ENCODE measurements around the gene SURF2.
"Not testable (repeated sequence)": the region's sequence is repeated elsewhere in the genome, so short reads cannot be mapped to it uniquely, and the experiment has no call there.

SURF2 gene

DNA sequence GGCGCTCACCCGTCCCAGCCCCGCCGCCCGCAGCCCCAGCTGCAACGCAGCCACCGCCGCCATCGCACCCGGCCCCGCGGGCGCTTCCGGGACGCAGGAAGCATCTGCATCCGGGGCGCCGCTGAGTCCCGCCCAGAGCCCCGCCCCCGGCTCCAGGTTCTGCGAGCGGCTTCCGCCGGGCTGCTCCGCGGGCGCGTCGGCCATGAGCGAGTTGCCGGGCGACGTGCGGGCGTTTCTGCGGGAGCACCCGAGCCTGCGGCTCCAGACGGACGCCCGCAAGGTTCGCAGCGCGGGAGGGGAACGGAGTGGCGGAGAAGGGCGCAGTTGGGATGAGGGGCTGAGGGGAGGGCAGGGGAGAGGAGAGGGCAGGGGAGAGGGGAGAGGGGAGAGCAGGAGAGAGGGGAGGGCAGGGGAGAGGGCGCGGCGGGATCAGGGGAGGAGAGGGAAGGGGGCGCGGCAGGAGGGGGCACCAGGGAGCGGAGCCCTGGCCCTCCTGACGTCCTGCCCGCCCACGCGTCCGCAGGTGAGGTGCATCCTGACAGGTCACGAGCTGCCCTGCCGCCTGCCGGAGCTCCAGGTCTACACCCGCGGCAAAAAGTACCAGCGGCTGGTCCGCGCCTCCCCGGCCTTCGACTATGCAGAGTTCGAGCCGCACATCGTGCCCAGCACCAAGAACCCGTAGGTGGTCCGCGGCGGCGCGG is at the start of gene SURF2, which contains the start of gene SURF1:
Gene SURF2 (plus strand): TSS at position 160 of the 701 bp plus-strand sequence. CDS start 43 bp downstream, at position 203.
Gene SURF1 (minus strand): TSS at position 97 of the 701 bp plus-strand sequence. CDS start 34 bp downstream, at position 63.
- peak; percentile 62 for DNase-seq

DNA sequence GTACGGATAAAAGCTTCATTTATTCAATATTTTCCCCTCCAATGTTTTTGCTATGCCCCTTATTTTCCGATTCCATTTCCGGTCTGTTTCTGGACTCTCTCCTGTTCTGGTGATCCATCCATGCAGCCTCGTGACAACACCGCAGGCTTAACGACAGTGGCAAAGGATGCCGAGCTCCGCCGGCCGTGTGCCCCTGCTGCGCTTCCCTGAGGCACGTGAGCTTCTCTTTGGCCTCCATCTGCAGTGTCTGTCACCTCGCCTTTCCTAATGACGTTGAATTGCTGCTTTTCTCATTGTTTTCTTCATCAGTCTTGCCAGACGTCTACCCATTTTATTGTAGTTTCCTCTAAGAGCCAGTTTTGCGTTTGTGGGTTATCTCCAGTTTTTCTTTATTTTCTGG is 49.0 kb upstream of the SURF2 start:
- no peak for DNase-seq

DNA sequence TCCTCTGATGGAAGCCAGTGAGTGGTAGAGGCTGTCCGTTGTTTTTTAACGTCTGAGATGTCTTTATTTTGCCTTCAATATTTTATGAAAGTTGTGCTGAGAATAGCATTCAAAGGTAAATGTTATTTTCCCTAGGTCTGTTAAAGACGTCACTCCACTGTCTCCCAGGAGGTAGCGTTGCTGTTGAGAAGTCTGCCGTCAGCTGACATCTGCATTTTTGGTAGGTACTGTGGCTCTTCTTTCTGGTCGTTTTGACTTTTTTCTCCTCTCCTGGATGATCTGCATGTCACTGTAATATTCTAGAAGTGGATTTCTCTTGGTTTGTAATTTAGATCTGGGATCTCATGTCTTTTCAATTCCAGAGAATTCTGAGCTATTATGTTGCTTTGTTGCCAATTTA is 46.7 kb upstream of the SURF2 start:
- DNase-seq, result no peak

DNA sequence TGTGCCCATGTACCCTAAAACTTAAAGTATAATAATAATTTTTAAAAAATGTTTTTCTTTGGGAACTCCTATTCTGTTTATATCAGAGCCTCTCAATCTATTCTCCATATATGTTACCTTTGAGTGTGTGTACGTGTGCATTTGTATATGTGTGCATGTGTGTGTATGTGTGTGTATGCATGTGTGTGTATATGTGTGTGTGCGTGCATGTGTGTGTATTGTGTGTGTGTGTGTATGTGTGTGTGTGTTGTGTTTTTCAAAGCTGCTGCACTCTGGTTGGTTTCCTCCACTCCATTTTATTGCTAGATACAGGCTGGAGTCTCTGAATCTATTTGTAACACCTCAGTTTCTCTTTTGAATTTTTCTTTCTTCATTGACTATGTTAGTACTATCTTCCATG is 40.4 kb upstream of the SURF2 start:
- no peak for DNase-seq

DNA sequence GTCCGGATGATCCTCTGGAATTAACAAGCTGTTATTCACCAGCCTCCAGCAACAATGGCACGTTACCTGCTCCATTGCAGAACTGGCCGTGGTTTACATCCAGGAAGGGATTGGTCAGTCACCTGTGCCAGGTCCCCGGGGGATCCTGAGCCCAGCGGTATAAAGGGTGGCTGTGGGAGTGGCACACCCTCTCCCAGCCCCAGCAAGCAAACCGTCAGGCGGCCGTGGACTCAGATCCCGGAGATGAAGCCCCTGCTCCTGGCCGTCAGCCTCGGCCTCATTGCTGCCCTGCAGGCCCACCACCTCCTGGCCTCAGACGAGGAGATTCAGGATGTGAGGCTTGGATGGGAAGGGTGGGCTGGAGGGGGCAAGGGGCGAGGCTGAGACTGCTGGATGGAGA is 38.8 kb upstream of the SURF2 start:
- not testable (repeated sequence) for DNase-seq

DNA sequence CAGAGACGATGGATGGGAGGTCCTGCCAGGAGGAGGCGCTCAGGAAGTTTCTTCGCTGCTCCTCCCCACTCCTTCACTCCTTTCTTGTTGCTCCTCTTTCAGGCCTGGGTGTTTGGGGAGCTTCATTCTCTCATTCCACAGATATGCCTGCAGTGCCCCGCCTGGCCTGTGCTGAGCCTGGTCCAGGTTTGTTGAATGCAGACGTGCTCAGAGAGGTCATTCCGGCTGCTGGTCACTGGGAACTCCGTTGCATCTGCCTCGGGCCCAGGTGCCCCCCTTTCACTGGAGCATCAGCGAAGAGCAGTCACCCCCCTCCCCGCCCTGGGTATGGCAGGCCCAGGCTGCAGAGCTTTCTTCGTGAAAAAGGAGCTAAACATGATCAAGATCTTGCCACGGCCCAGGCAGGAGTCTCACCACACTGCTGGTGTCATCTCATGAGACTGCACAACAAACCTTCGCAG is 35.9 kb upstream of the SURF2 start:
- DNase-seq, result no peak

DNA sequence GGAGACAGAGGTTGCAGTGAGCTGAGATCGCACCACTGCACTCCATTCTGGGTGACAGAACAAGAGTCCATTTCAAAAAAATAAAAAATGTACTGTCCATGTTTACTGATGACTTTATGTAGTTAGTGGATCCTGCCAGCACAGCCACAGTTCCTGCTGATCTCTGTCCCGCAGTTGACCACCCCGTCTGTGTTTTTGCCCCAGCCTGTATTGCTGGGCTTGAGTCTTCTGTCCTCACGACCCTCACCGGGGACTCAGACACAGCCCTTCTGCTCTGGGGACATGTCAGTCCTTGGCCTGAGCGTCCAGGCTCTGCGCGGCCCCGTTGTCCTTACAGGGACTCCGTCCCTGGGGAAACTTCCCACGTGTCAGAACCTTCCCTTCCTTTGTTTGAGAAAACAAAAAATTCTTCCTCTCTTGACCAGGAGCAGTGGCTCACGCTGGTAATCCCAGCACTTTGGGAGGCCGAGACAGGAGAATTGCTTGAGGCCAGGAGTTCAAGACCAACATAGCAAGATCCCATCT is 34.9 kb upstream of the SURF2 start:
- no peak for DNase-seq

DNA sequence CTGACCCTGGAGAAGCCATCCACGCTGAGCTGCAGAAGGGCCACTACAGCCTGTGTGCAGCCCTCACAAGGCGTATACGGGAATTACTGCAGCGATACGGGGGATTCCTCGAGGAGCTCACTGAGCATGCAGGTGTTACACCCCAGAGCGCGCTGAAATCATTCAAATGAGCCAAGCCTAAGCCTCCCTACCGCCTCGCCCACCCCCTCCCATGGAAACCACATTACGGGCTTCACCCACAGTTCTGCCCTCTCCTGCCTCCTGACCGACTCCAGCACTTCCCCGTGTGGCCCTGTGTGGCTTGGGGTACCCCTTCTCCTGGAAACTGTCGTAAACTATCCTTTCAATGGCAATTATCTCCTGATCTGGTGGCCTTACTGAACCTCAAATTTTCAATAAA is 33.6 kb upstream of the SURF2 start:
- DNase-seq, result no peak

DNA sequence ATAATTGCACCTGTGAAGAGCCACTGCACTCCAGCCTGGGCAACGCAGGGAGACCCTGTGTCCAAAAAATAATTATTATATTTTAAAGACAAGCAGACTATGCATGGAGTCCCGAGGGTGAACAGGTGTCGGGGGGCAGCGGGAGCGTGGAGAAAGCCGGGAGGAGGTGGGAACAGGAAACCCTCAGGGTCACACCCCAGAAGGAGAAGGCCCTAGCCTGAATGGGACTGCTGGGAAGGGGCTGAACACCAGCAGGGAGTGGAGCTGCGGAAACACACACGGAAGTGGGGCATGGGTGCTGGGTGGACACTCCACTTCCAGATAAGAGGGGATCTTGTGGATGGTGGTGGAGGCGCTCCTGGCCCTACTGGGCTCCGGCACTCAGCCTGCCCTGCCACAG is 33.1 kb upstream of the SURF2 start:
- no peak for DNase-seq

DNA sequence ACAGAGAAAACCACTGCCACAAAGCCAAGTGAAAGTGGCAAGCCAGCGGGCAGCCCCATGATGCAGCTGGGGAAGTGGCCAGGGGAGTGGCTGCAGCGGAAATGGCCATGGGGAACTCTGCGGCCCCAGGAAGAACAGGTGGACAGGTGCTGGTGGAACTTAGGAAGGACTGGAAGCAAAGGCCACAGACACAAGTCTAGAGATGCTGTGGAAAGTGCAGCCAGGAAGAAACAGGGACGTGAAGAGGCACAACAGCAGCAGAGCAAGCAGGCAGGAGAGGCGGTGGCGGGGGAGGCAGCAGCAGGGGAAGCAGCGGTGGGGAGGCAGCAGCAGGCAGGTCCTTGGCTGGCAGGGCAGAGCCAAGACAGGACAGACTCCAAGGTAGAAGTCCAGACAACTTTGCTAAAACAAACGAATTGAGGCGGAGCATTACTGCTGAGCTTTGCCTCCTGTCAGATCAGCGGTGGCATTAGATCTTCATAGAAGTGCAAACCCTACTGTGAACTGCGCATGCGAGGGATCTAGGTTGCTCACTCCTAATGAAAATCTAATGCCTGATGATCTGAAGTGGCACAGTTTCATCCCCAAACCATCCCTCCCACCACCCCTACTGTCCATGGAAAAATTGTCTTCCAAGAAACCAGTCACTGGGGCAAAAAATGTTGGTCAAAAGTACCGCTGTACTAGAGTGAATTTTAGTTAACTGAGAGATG is 32.2 kb upstream of the SURF2 start:
- no peak for DNase-seq

DNA sequence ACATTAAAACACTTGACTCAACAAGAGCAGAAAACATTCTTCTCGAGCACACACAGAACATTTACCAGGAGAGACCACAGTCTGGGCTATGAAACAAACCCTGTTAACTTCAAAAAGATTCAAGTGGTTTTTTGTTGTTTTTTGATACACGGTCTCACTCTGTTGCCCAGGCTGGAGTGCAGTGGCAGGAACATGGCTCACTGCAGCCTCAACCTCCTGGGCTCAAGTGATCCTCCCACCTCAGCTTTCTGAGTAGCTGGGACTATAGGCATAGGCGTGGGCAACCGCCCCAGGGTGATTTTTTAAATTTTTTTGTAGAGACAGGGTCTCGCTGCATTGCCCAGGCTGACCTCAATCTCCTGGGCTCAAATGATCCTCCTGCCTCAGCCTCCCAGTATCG is 29.3 kb upstream of the SURF2 start:
- DNase-seq, result not testable (repeated sequence)

DNA sequence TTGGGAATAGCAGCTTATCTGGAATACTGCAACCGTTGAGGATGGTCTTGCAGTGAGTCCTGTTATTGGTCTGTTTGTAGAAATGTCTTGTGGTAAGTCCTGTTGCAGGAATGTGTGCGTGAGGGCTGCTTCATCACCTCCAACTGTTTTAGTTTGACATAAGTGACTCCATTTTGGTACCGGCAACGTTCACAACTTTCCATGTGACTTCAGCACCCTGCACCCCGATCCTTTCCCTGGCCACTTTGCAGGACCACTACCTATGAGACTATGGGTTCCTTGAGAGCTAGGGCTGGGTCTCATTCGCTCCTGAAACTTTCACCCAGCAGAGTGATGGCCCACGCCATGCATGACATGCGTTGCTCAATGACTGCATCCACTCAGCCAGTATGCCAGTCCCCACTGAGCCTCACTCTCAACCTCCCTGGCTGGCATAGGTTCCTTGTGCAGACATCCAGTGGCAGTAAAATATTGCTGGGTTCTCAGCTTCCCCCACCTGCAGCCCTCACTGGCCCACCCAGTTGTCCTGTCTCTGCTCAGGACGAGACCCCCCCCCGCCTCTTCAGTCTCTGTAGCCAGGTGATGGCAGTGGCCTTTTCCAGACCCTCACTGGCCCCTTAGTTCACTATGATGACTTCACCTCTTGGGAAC is 28.4 kb upstream of the SURF2 start:
- no peak for DNase-seq

DNA sequence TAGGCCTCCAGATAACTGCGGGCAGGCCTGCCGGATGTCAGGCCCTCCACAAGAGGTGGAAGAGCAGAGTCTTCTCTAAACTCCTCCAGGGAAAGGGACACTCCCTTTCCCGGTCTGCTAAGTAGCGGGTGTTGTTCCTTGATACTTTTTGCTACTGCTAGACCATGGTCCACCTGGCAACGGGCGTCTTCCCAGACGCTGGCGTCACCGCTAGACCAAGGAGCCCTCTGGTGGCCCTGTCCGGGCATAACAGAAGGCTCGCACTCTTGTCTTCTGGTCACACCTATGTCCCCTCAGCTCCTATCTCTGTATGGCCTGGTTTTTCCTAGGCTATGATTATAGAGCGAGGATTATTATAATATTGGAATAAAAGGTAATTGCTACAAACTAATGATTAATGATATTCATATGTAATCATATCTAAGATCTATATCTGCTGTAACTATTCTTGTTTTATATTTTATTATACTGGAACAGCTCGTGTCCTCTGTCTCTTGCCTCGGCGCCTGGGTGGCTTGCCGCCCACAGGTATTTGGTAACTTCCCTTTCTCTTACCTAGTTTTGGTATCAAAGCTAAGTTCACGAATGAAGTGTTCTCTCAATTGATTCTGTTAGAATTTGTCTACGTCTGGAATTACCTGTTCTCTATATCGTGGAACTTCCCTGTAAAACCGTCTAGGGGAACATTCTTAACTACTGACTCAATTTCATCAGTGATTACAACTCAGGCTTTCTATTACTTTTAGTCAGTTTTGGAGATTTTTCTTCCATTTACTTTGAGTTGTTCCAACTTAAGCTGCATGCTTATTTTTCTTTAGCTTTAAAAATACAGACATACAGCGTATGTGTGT is 26.8 kb upstream of the SURF2 start:
- not testable (repeated sequence) for DNase-seq

DNA sequence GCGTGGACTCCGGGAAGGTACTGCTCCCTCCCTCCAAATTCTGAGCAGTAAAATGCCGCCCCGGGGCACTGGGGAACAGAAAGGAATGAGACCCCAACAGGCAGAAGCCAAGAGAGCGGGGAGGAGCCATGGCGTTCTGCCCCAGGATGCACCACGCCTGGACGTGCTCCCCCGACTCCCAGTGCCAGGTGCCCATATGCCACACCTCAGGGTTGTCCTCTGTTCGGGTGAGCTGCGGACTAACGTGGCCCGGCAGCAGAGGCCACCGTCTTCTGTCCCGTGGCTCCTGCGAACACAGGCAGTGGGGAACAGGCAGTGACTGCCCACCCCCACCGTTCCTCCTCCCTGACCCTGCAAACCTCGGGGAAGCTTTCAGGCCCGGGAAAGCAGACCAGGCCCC is 25.1 kb upstream of the SURF2 start:
- no peak for DNase-seq

DNA sequence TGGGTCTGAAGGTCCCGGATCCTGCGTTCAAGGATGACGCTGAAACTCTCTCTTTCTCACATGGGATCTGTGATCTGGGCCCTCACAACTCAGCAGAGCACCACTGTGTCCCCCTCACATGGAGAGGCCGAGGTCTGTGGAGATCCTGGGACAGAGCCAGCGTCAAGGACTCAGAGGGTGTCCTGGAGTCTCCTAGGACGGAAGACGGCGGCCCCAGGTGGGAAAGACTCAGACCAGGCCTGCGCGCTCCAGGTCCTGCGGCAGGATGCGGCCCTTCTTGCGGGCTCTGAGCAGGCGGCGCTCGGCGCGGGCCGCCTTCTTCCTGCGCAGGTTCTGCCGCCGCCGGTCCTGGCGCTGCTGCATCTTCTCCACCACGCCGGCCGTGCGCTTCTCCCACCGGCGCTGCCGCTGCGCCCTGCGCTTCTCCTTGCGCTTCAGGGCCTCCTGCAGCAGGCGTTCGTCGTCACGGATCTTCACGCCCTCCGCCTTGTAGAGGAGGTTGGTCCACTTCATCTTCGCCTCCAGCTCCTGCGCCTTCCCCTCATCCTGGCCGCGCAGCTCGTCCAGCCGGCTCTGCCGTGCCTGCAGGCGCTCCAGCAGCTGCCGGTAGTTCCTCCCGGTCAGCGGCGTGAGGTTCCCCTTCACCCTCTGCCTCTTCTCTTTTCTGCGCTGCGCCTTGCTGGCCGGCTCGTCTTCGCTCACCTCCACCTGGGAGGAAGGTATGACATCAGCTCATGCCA is 24.5 kb upstream of the SURF2 start:
- DNase-seq, result no peak

DNA sequence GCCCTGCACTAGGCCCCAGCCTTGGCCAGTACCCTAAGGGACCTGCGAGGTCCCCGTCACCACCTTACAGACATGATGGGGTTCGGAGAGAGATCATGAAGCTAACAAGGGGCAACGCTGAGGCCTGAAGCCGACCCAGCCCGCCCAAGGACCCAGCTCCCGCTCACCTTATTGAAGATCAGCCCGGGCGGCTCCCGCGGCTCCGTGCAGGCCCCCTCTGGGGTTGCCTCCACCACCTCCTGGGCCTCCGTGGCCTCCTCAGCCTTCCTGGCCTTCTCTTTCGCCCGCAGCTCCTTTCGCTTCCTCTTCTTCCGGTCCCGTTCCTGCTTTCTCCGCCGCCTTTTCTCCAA is 24.0 kb upstream of the SURF2 start:
- no peak for DNase-seq

DNA sequence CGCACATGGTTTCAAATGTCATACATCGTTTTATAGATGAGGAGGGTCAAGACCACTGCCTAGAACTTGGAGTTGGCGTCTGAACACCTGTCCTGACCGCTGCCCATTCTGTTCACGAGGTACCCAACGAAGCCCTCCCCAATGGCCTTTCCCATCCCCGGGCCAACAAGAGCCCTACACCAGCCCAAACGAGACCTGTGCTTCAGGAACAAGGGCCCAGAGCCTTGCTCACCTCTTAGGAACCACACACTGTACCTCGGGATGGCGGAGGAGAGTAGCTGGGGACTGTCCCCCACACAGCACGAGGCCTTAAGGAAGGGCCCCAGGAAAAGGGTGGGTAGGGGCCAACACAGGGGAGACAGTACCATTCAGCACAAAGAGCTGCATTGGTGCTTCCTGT is 23.3 kb upstream of the SURF2 start:
- DNase-seq, result no peak

DNA sequence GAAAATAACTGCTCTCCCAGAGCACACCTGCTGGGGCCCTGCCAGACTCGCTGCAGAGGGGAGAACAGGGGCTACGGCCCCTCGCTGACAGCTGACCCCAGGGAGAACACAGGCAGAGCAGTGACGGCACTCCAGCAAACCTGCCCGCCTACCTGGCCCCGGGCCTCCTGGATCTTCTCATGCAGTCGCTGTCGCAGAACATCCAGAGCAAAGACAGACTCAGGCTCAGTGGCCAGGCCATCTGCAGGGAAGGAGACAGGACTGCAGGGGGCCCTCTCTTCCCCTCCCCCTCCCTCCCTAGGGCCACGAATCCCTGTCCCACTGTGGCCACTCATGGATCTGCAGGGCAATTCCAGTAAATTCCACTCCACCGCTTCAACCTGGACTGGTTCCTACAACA is 22.8 kb upstream of the SURF2 start:
- no peak for DNase-seq

DNA sequence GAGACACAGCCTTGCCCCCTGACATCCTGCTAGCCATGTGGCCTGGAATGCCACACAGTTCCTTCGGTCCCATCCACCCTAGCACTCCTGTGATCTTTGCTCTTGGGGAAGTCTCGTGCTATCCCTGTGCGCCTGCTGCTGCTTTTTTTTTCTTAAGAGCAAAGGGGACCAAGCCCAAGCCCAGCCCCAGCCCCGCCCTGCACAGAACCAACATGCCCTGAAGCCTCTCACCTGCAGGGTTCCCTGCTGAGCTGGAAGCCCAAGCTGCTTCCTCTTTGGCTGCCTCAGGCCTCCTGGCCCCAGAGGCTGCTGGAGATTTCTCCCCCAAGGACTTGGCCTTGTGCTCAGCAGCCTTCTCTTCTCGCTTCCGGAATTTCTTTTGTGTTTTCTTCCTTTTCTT is 22.2 kb upstream of the SURF2 start:
- DNase-seq, result no peak

DNA sequence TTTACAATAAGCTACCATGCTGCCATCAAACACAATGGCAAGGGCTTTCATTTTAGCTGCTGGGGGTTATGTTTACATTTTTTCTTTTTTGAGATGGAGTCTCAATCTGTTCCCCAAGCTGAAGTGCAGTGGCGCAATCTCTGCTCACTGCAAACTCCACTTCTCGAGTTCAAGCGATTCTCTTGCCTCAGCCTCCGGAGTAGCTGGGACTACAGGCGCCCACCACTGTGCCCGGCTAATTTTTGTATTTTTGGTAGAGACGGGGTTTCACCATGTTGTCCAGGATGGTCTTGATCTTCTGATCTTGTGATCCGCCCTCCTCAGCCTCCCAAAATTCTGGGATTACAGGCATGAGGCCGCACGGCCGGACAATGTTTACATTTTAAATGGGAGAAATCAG is 21.5 kb upstream of the SURF2 start:
- not testable (repeated sequence) for DNase-seq

DNA sequence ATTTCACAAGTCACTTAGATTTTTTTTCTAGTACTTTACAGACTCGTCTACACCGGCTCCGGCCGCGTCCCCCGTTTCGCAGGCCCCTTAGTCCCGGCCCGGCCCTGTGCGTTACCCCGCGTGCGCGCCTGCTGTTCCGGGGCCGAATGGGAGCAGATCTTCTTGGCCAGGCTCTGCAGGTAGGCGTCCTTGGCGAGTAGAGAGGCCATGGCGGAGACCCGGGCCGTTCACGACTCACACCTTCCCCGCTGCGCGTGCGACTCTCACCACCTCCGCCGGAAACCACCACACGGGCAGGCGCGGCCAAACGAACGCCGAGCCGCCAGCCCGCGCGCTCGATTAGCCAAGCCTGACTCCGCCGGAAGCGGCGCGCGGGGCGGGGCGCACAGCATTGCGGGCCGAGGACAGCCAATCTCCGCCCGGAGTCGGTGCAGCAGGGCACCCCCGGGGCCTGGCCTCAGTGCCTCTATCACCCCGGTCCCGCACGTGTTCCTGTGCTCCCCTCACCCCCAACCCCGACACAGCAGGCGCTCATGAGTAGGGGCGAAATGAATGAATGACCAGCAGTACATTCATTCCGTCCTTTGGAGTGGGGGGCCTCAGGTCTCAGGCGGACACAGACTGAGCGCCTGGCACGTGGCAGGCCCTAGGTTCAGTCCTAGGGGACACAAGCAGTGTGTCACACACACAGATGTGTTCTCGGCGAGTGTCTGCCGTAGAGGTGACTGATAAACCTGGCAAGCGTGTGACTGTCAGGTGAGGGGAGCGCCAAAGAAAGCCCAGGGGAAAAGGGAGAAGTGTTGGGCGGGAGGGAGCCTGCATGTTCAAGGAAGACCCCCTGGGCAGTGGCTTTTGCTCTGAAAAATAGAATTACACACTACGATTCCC is 20.2 kb upstream of the SURF2 start, which contains the start of gene SURF6:
Gene SURF6 (minus strand): TSS at position 265 of the 888 bp plus-strand sequence. CDS start 56 bp downstream, at position 209.
- peak; percentile 86 for DNase-seq

All from NCI-H1092 treated with DMSO at 0.1 percent for 48 hours (cell line).